ENCODE data around the gene SHANK2.

GRCh38 chr11:71301046-71301857 is 48.9 kb upstream of the SHANK2 start:
- no peak for TF ChIP-seq CTCF (IDR thresholded peaks at IDR 0.05)
- TF ChIP-seq POLR2AphosphoS5 (IDR thresholded peaks at IDR 0.05): no peak
- no peak for TF ChIP-seq POLR2A (IDR thresholded peaks at IDR 0.05; ENCODE audit: low read depth)
- no peak for TF ChIP-seq EP300 (IDR thresholded peaks at IDR 0.05)
